Mesodermal cell (in vitro differentiated cells): Measurements from ENCODE around the gene PARP4.
"Not testable (repeated sequence)": the region's sequence is repeated elsewhere in the genome, so short reads cannot be mapped to it uniquely, and the experiment has no call there.

Experiments
- H3K27ac ChIP-seq: 2 replicates; pipeline ENCODE4 v1.7.0; 2013; ENCODE audit warnings: mild to moderate bottlenecking, low read depth, low read length, moderate library complexity; ENCODE audit not compliant: severe bottlenecking
- H3K36me3 ChIP-seq: 2 replicates; pipeline ENCODE4 v1.7.1; 2013; ENCODE audit warnings: mild to moderate bottlenecking, low read length, moderate library complexity; ENCODE audit not compliant: control insufficient read depth, insufficient read depth
- H3K4me1 ChIP-seq: one replicate; pipeline ENCODE4 v1.7.1; 2013; ENCODE audit warnings: mild to moderate bottlenecking, low read length; ENCODE audit not compliant: insufficient read depth, control insufficient read depth, poor library complexity, severe bottlenecking
- H3K4me3 ChIP-seq: 2 replicates; pipeline ENCODE4 v1.7.0; 2013; ENCODE audit warnings: low read length, control low read depth, mild to moderate bottlenecking; ENCODE audit not compliant: insufficient read depth, poor library complexity, severe bottlenecking; ENCODE audit errors: extremely low read depth
- H3K9me3 ChIP-seq: 2 replicates; pipeline ENCODE4 v1.7.1; 2013; ENCODE audit warnings: mild to moderate bottlenecking, low read length, moderate library complexity; ENCODE audit not compliant: control insufficient read depth
- WGBS, 2 experiments: methylation state at CpG; one replicate each; pipeline ENCODE4 v1.1.5; 2013; ENCODE audit warnings: missing lambda C conversion rate in 2 of 2; ENCODE audit not compliant: insufficient coverage in 2 of 2; 5-methylcytosine and 5-hydroxymethylcytosine counted together

The PARP4 gene

GRCh38 chr13:24505756-24506155 is 6.8 kb downstream of the PARP4 start:
- H3K36me3 ChIP-seq, result peaks cover 31% of the 10 kb centered on the region
- WGBS, 2 experiments, result 94 to 96% methylated on average over 15 to 20 of the region's 20 CpGs
- no peak overlapping the region for H3K4me3 ChIP-seq
- H3K27ac ChIP-seq, result no peak overlapping the region
- H3K4me1 ChIP-seq, result peaks cover 15% of the 10 kb centered on the region
- H3K9me3 ChIP-seq, result peaks cover 2% of the 10 kb centered on the region

GRCh38 chr13:24505256-24505655 is 7.3 kb downstream of the PARP4 start:
- H3K4me1 ChIP-seq, result peaks cover 13% of the 10 kb centered on the region
- 90 to 99% methylated on average over 4 to 6 of the region's 8 CpGs for WGBS, 2 experiments
- peaks cover 31% of the 10 kb centered on the region for H3K36me3 ChIP-seq
- H3K4me3 ChIP-seq, result no peak overlapping the region
- H3K27ac ChIP-seq, result no peak overlapping the region
- H3K9me3 ChIP-seq, result peaks cover 2% of the 10 kb centered on the region

DNA sequence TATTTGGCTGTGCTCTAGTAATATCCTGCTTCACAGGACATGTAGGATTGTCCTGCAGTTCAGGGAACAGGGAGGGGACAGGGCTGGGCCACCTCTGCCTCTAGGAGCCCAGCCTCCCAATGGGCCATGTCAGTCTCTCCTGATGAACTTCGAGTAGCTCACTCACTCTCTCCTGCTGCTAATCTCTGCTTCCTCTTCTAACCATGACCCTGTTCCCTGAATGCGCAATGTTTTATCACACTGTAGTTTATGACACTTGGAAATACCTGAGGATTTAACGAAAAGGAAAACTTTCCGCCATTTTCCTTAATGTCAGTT is 9.2 kb downstream of the PARP4 start:
- H3K4me1 ChIP-seq, result peaks cover 13% of the 10 kb centered on the region
- H3K27ac ChIP-seq, result peak overlapping the region; percentile 11

DNA sequence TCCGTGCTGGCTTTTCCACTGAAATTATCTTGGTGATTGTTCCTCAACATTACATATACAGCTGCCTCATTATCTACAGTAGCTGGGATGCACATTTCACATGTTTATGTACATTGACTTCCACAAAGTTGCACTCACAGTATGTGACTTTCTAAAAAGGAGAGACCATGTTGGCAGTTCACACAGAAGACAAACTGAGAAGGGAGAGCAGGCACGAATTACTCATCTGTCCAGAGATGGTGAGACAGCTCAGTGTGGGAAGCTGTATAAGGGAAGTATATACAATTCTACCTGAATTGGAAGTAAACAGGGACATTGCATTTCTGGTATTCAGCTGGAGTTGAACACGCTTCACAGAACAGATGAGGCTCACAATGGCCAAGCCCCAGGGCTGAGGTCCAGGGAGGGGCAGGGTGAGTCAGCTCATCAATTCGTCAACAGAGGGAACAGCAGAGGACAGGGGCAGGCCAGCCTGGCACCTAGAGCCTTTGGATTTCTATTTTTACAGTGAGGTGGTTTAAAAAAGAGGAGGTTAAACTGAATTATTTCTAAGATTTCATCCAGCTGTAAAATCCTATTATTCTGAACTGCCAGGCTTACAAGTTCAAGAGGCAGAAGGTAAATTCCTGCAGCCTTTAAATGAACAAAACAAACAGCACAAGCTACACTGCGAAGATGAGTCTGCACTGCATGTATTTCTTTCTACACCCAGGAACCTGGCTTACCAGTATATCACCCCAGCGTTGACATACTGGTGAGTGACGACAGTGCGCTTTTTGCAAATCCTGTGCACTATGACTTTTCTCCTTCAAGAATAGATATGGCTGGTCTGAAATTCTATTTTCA is 9.8 kb downstream of the PARP4 start:
- H3K36me3 ChIP-seq, result peaks cover 40% of the 10 kb centered on the region
- WGBS, 2 experiments, result 86 to 94% methylated on average over 6 to 7 of the region's 8 CpGs
- H3K4me1 ChIP-seq, result peaks cover 13% of the 10 kb centered on the region
- H3K27ac ChIP-seq, result peak overlapping the region; percentile 11
- peaks cover 2% of the 10 kb centered on the region for H3K9me3 ChIP-seq
- H3K4me3 ChIP-seq, result no peak overlapping the region

More for the DNA sequence above, 9.2 kb downstream of the PARP4 start:
- H3K36me3 ChIP-seq, result peaks cover 41% of the 10 kb centered on the region
- H3K4me3 ChIP-seq, result no peak overlapping the region
- WGBS, 2 experiments, result 91 to 94% methylated on average over 2 to 3 of the region's 4 CpGs
- H3K9me3 ChIP-seq, result peaks cover 2% of the 10 kb centered on the region

- Histone ChIP-seq H3K27ac (no peak overlapping the region), H3K36me3 (peaks cover 38% of the 10 kb centered on the region), H3K4me3 (no peak overlapping the region), H3K4me1 (peaks cover 13% of the 10 kb centered on the region), H3K9me3 (peaks cover 1% of the 10 kb centered on the region)
- WGBS, 2 experiments, result 100% methylated on average over 2 of the region's 2 CpGs
Observed at GRCh38 chr13:24500977-24501376, 11.6 kb downstream of the PARP4 start.

DNA sequence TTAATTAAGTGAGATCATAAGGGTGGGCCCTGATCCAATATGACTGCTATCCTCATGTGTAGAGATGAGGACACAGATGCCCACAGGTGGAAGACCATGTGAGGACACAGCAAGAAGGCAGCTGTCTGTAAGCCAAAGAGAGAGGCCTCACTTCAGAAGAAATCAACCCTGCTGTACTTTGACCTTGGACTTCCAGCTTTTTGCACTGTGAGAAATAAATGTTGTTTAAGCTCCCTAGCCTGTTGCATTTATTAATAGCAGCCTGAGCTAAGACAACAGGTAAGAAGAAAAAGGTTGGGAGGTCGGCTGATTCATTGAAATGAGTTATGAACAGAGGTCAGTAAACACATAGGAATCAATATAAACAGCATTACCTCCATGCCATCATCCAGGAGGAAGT is 14.8 kb downstream of the PARP4 start:
- Histone ChIP-seq H3K9me3 (no peaks in the 10 kb centered on the region), H3K27ac (no peak overlapping the region), H3K4me1 (peaks cover 5% of the 10 kb centered on the region), H3K4me3 (no peak overlapping the region), H3K36me3 (peaks cover 54% of the 10 kb centered on the region)
- no CpG with 5 or more reads among the region's 1 CpG for WGBS, 2 experiments

DNA sequence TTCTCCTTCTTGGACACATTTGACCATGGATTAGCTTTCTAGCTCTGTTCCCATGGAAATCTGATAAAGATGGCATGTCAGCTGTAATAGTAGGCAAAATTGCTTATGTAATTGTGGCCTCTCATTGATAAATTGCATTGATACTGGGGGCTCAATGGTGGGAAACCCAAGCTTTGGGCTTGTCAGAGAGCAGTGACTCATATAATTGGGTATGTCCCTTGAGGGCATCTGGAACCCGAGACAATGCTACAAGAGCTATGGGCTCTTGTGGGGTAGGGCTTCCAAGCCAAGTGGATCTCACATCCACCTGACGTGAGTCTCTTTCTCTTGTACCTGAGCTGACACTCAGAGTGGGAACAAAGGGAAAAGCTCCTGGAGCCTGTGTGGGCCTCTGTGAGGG is 16.3 kb downstream of the PARP4 start:
- not testable (repeated sequence) for H3K4me3 ChIP-seq, H3K27ac ChIP-seq, H3K4me1 ChIP-seq, H3K9me3 ChIP-seq
- peaks cover 65% of the 10 kb centered on the region for H3K36me3 ChIP-seq
- no CpG with 5 or more reads among the region's 2 CpGs for whole genome bisulfite sequencing, 2 experiments

- no peaks in the 10 kb centered on the region for H3K9me3 ChIP-seq
- no peaks in the 10 kb centered on the region for H3K4me1 ChIP-seq
- H3K4me3 ChIP-seq, result no peak overlapping the region
- no peak overlapping the region for H3K27ac ChIP-seq
- 75 to 89% methylated on average over 3 of the region's 3 CpGs for WGBS, 2 experiments
- H3K36me3 ChIP-seq, result peaks cover 70% of the 10 kb centered on the region
Observed at GRCh38 chr13:24495151-24495729, 17.3 kb downstream of the PARP4 start.

DNA sequence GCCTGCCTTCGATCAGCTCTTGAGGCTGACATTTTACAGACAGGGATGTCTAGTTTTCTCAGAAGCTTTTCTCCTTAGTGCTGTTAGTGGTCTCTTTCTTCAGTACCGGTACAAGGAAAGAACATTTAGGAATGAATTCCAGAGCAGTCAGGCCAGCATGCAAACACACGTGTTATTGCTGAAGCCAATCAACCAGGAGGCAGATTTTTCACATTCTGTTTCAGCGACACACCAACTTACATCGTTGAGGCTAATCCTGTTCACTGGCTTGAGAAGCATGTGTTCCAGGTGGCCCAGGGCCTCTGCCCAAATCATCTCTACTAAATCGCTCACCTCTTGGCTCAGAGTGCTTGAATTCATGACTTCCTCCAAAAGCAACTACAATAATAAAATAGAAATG is 19.2 kb downstream of the PARP4 start:
- Histone ChIP-seq H3K9me3 (no peaks in the 10 kb centered on the region), H3K4me1 (no peaks in the 10 kb centered on the region), H3K36me3 (peaks cover 74% of the 10 kb centered on the region), H3K4me3 (no peak overlapping the region), H3K27ac (no peak overlapping the region)
- WGBS, 2 experiments, result 93 to 100% methylated on average over 5 of the region's 6 CpGs

GRCh38 chr13:24491845-24492244 is 20.7 kb downstream of the PARP4 start:
- no peak overlapping the region for H3K27ac ChIP-seq
- no peaks in the 10 kb centered on the region for H3K4me1 ChIP-seq
- no peaks in the 10 kb centered on the region for H3K9me3 ChIP-seq
- H3K36me3 ChIP-seq, result peaks cover 70% of the 10 kb centered on the region
- 86 to 95% methylated on average over 7 of the region's 7 CpGs for WGBS, 2 experiments
- H3K4me3 ChIP-seq, result no peak overlapping the region

GRCh38 chr13:24489721-24490120 is 22.9 kb downstream of the PARP4 start:
- peaks cover 70% of the 10 kb centered on the region for H3K36me3 ChIP-seq
- H3K4me3 ChIP-seq, result no peak overlapping the region
- no peaks in the 10 kb centered on the region for H3K4me1 ChIP-seq
- no peaks in the 10 kb centered on the region for H3K9me3 ChIP-seq
- H3K27ac ChIP-seq, result no peak overlapping the region
- WGBS, 2 experiments, result 96% methylated on average over 3 to 6 of the region's 6 CpGs
